Naive thymus-derived CD8-positive, alpha-beta T cell (primary cell): ENCODE data around the gene CLPSL2. TPM values are rescaled to one million over a fixed set of nuclear protein-coding genes. Genes with fewer than 3 reads are reported as not detected.

Experiments used
- ATAC-seq, 2 donors: fragments of 150-1000 bp; cut with Tn5 transposase in 1 of 2; sonication (Bioruptor Pico), chemical (Tn5 transposase) in 1 of 2; 1 replicate in 1 of 2; 2 replicates in 1 of 2; pipeline ENCODE4 v1.10.0; 2021; ENCODE audit warnings: mild to moderate bottlenecking in 2 of 2, moderate library complexity in 2 of 2
- POLR2A ChIA-PET: fragments of 350-600 bp; sonication (Branson Sonifier 250); formaldehyde crosslinking; loops from one replicate; lab custom pipeline; 2021; ENCODE audit warnings: antibody characterized with exemption; lab: Charles Lee
- DNase-seq, 10 donors: peaks; one replicate each; pipeline versions ENCODE4 v3.0.0 to v3.0.0-alpha.2; 2020 to 2022
- H3K27ac Mint-ChIP-seq, 10 donors: one replicate each; pipeline ENCODE4 v1.8.0; 2020 to 2022; ENCODE audit warnings: mild to moderate bottlenecking in 10 of 10, mixed read lengths in 10 of 10, moderate library complexity in 4 of 10, inconsistent platforms in 1 of 10
- H3K27me3 Mint-ChIP-seq, 5 donors: one replicate each; pipeline ENCODE4 v1.8.0; 2021 to 2022; ENCODE audit warnings: mixed read lengths in 5 of 5
- H3K36me3 Mint-ChIP-seq, 3 donors: one replicate each; pipeline ENCODE4 v1.8.0; 2020 to 2022; ENCODE audit warnings: mixed read lengths in 3 of 3, mild to moderate bottlenecking in 2 of 3, inconsistent platforms in 1 of 3
- H3K4me1 Mint-ChIP-seq, 4 donors: one replicate each; pipeline ENCODE4 v1.8.0; 2021 to 2022; ENCODE audit warnings: mixed read lengths in 4 of 4
- H3K4me3 Mint-ChIP-seq, 10 donors: one replicate each; pipeline ENCODE4 v1.8.0; 2020 to 2022; ENCODE audit warnings: mild to moderate bottlenecking in 10 of 10, mixed read lengths in 10 of 10, moderate library complexity in 6 of 10, inconsistent platforms in 1 of 10
- H3K9me3 Mint-ChIP-seq, 9 donors: one replicate each; pipeline ENCODE4 v1.8.0; 2020 to 2022; ENCODE audit warnings: mixed read lengths in 9 of 9, mild to moderate bottlenecking in 3 of 9, inconsistent platforms in 1 of 9, moderate library complexity in 1 of 9
- polyA plus RNA-seq, 3 donors: library from polyadenylated mRNA; unstranded; fragments of 300-500 nt; fragmentation: Illumina TruSeq; gene quantifications; one replicate each; pipeline ENCODE4 v1.2.3, GENCODE V29; 2021
- total RNA-seq, 8 experiments: library from RNA in 2 of 8; stranded (reverse) in 2 of 8; gene quantifications; one replicate each; pipeline ENCODE4 v1.2.3 and lab custom pipeline; 2021 to 2026

The CLPSL2 gene
- total and polyA plus RNA-seq, 5 experiments from 2014 or later: not detected

GRCh38 chr6:35751594-35751993 is 24.8 kb upstream of the CLPSL2 start:
- ATAC-seq: no peak
- H3K9me3 Mint-ChIP-seq: peaks cover 0 to 11% (median 6%) of the 10 kb centered on the region in 9 donors
- POLR2A ChIA-PET: no interaction called here
- peaks cover 0 to 10% (median 8%) of the 10 kb centered on the region in 3 donors for H3K36me3 Mint-ChIP-seq
- H3K4me1 Mint-ChIP-seq: peaks cover 0 to 3% (median 0%) of the 10 kb centered on the region in 4 donors
- H3K27ac Mint-ChIP-seq: no peak overlapping the region
- H3K27me3 Mint-ChIP-seq: peaks cover 0 to 2% (median 0%) of the 10 kb centered on the region in 5 donors
- DNase-seq: no peak
- no peak overlapping the region for H3K4me3 Mint-ChIP-seq

- POLR2A ChIA-PET: no interaction called here
- no peak for ATAC-seq
- Mint-ChIP-seq H3K27me3 (peaks cover 0 to 2% (median 0%) of the 10 kb centered on the region in 5 donors), H3K4me3 (no peak overlapping the region), H3K4me1 (peaks cover 0 to 3% (median 0%) of the 10 kb centered on the region in 4 donors), H3K27ac (no peak overlapping the region), H3K36me3 (peaks cover 0 to 10% (median 7%) of the 10 kb centered on the region in 3 donors), H3K9me3 (peaks cover 0 to 8% (median 6%) of the 10 kb centered on the region in 9 donors)
- DNase-seq: no peak
These were observed 24.1 kb upstream of the CLPSL2 start for GRCh38 chr6:35752330-35752729.

DNA sequence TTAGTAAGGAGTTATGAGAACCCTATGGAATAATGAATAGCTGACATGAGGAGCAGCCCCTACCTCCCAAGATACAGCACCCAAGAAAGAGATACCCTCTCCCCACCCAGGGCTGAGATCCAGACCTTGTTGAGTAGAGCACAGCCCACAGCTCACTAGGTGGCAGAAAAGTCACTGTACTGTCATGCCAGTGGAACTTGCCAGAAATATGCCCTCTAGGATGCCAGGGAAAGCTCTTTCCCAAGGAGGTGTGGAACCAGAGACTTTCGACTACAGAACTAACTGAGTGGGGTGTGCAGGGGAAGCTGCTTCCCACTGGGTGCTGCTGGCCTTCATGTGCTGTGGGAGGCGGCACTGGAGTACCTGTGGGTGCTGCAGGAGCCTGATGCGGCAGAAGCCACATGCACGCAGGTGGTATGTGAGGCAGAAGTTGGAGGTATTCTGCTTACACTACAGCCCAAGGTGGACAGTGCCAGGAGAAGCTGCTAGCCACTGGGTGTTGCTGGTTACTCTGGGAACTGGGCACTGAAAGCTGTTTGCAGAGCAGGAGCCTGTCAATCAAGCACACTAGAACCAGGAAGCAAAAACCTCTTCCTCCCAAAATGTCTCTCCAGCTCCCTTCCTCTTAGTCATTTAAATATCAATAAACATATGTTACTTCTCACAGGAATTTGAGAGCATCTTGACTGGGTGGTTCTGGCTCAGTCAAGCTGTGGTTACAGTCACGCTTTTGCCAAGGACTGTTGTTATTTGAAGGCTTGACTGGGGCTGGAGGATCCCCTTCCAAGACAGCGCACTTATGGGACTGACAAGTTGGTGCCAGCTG is 21.7 kb upstream of the CLPSL2 start:
- peaks cover 0 to 22% (median 11%) of the 10 kb centered on the region in 5 donors for H3K27me3 Mint-ChIP-seq
- no peak overlapping the region for H3K4me3 Mint-ChIP-seq
- H3K4me1 Mint-ChIP-seq: peaks cover 0 to 5% (median 3%) of the 10 kb centered on the region in 4 donors
- DNase-seq: no peak
- ATAC-seq: no peak
- POLR2A ChIA-PET: no interaction called here
- no peak overlapping the region for H3K27ac Mint-ChIP-seq
- H3K36me3 Mint-ChIP-seq: no peaks in the 10 kb centered on the region
- no peaks in the 10 kb centered on the region for H3K9me3 Mint-ChIP-seq

DNA sequence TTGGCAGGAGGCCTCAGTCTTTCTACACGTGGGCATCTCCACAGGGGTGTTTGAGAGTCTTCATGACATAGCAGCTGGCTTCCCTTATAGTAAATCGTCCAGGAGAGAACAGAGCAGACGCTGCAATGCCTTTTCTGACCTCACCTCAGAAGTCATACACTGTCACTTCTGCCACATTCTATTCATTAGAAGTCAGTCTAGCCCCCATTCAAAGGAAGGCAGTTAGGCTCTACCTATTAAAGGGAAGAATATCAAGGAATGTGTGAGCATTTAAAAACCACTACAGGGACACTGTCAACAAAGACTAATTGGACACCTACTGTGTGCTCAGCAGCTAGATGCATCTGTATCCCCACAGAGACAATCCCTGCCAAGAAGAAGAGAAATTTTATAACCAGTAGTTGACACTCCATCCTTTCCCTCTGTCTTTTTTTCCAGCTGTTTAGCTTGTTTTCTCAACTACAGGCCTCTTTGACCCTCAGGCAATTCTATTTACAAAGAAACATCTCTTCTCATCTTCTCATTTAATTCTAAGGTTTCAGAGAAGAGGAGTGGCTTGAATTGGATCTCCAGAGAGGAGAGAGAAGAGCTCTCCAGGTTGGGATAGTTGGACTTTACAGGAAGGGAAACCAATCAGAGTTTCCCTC is 21.0 kb upstream of the CLPSL2 start:
- ATAC-seq (no peak), DNase-seq (no peak)
- Mint-ChIP-seq H3K9me3 (no peaks in the 10 kb centered on the region), H3K4me3 (no peak overlapping the region), H3K4me1 (peaks cover 0 to 5% (median 3%) of the 10 kb centered on the region in 4 donors), H3K36me3 (no peaks in the 10 kb centered on the region), H3K27ac (no peak overlapping the region), H3K27me3 (peaks cover 3 to 29% (median 15%) of the 10 kb centered on the region in 5 donors)
- POLR2A ChIA-PET: no interaction called here

GRCh38 chr6:35757456-35758123 is 18.8 kb upstream of the CLPSL2 start:
- DNase-seq (no peak), ATAC-seq (no peak)
- peaks cover 8 to 51% (median 24%) of the 10 kb centered on the region in 5 donors for H3K27me3 Mint-ChIP-seq
- H3K9me3 Mint-ChIP-seq: no peaks in the 10 kb centered on the region
- no peaks in the 10 kb centered on the region for H3K36me3 Mint-ChIP-seq
- H3K4me1 Mint-ChIP-seq: peaks cover 0 to 5% (median 3%) of the 10 kb centered on the region in 4 donors
- H3K27ac Mint-ChIP-seq: no peak overlapping the region
- no peak overlapping the region for H3K4me3 Mint-ChIP-seq
- POLR2A ChIA-PET: no interaction called here

DNA sequence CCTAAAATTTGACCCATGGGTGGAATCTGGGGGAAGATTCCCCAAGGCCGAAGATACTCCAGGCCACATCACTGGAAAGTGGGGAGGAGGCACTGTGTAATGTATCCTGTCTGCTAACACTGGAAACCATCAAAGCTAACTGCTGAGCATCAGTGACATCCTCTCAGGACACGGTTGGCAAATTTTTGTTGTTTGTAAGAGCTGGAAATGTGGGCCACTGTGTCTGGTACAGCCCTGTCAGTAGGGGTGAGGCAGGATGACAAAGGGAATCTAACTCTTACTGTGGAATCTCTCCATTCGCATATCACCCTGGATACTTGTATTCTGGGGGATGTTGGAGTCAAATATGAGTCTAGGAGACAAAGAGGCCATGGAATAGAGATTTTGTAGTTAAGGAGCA is 17.0 kb upstream of the CLPSL2 start:
- H3K27me3 Mint-ChIP-seq: peaks cover 25 to 70% (median 40%) of the 10 kb centered on the region in 5 donors
- ATAC-seq: no peak
- no peak overlapping the region for H3K27ac Mint-ChIP-seq
- no peaks in the 10 kb centered on the region for H3K36me3 Mint-ChIP-seq
- no peak for DNase-seq
- no peaks in the 10 kb centered on the region for H3K9me3 Mint-ChIP-seq
- POLR2A ChIA-PET: no interaction called here
- H3K4me1 Mint-ChIP-seq: peaks cover 9 to 17% (median 12%) of the 10 kb centered on the region in 4 donors
- H3K4me3 Mint-ChIP-seq: no peak overlapping the region

DNA sequence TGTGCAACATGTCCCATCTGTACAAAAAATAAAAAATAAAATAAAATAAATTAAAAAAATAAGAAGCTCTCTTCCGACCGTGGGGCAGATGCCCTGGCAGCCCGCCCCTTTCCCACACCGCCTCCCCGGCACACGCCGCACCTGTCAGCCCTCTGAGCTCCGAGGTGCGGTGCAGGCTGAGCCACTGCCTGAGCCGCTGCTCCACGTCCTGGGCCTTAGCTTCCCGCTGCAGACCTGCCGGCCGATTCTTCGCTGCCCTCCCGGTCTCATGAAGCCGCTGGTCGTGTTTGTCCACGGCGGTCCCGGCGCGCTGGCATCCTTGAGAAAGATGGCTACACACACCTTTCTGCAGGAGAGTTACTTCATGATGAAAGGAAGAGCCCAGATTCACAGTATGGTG is 10.7 kb upstream of the CLPSL2 start:
- H3K9me3 Mint-ChIP-seq: no peaks in the 10 kb centered on the region
- no peak overlapping the region for H3K4me3 Mint-ChIP-seq
- H3K36me3 Mint-ChIP-seq: no peaks in the 10 kb centered on the region
- POLR2A ChIA-PET: interaction anchor here (0.5 kb wide), 1 partner anchor 225 kb away, joined by 3 read pairs; no protein-coding TSS in a partner anchor
- H3K4me1 Mint-ChIP-seq: peaks cover 9 to 14% (median 11%) of the 10 kb centered on the region in 4 donors
- no peak overlapping the region for H3K27ac Mint-ChIP-seq
- peaks cover 23 to 40% (median 27%) of the 10 kb centered on the region in 5 donors for H3K27me3 Mint-ChIP-seq
- ATAC-seq: no peak
- DNase-seq: no peak

- DNase-seq: no peak
These were observed 7.2 kb upstream of the CLPSL2 start for GRCh38 chr6:35769211-35769610.

GRCh38 chr6:35771343-35771627 is 5.1 kb upstream of the CLPSL2 start:
- no peak overlapping the region for H3K27ac Mint-ChIP-seq
- H3K27me3 Mint-ChIP-seq: peaks cover 8 to 18% (median 11%) of the 10 kb centered on the region in 5 donors
- no peak for DNase-seq
- ATAC-seq: no peak
- peaks cover 0 to 16% (median 1%) of the 10 kb centered on the region in 4 donors for H3K4me1 Mint-ChIP-seq
- H3K4me3 Mint-ChIP-seq: no peak overlapping the region
- POLR2A ChIA-PET: no interaction called here
- H3K36me3 Mint-ChIP-seq: no peaks in the 10 kb centered on the region
- no peaks in the 10 kb centered on the region for H3K9me3 Mint-ChIP-seq

More at GRCh38 chr6:35769211-35769610, 7.2 kb upstream of the CLPSL2 start:
- Mint-ChIP-seq H3K36me3 (no peaks in the 10 kb centered on the region), H3K4me3 (no peak overlapping the region), H3K27ac (no peak overlapping the region), H3K27me3 (peaks cover 3 to 8% (median 7%) of the 10 kb centered on the region in 5 donors), H3K9me3 (no peaks in the 10 kb centered on the region), H3K4me1 (peaks cover 1 to 14% (median 3%) of the 10 kb centered on the region in 4 donors)
- POLR2A ChIA-PET: no interaction called here
- no peak for ATAC-seq

DNA sequence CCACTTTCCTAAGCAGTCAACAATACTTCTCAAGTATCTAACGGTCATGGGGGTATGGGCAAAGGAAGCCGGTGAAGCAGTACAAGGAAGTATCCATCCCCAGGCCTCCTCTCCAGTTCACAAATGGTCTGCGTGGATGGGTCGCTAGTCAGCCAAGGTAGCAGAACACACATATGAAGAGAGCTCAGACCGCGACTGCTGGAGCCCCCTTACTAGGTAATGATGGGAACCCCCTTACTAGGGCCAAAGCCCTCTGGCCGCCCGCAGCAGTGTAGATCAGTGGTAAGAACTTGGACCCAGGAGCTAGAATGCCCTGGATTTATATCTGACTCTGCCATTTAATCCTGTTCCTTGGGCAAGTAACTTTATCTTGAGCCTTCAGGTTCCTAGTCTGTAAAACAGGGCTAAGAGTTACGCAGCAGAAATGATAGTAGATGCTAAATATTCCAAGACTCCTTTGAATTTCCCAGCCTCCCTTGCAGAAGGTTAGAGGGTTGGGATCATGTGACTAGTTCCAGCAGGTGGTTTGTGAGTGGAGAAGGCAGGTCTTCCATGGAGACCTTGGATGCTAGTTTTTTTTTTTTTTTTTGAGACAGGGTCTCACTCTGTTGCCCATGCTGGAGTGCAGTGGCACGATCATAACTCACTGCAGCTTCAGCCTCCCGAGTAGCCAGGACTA is 2.1 kb upstream of the CLPSL2 start:
- Mint-ChIP-seq H3K27me3 (peaks cover 15 to 39% (median 16%) of the 10 kb centered on the region in 5 donors), H3K4me1 (peaks cover 0 to 22% (median 12%) of the 10 kb centered on the region in 4 donors), H3K4me3 (no peak overlapping the region), H3K27ac (no peak overlapping the region), H3K36me3 (no peaks in the 10 kb centered on the region), H3K9me3 (no peaks in the 10 kb centered on the region)
- POLR2A ChIA-PET: no interaction called here
- ATAC-seq: no peak
- DNase-seq: no peak

DNA sequence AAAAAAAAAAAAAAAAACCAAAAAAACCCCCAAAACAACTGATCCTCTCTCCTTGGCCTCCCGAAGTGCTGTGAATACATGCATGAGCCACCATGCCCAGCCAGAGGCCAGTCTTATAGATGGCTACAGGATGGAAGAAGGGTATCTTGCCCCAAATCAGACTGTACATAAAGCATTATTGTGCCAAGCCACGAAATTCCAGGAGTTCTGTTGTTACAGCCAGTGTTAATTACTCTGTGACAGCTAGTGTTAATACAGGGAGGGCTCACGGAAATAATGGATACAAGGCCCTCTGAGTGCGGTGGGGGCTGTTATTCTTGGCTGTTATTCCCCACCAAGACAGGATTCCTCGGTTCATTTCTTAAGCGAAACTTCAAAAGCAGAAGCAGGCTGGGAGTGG is 1.4 kb upstream of the CLPSL2 start:
- H3K9me3 Mint-ChIP-seq: no peaks in the 10 kb centered on the region
- H3K4me3 Mint-ChIP-seq: peak overlapping the region in 1 of 10 donors; percentile 7
- H3K27ac Mint-ChIP-seq: no peak overlapping the region

GRCh38 chr6:35777356-35778102 is 1.1 kb downstream of the CLPSL2 start:
- POLR2A ChIA-PET: no interaction called here
- H3K27me3 Mint-ChIP-seq: peaks cover 18 to 58% (median 28%) of the 10 kb centered on the region in 5 donors
- peaks cover 0 to 13% (median 11%) of the 10 kb centered on the region in 4 donors for H3K4me1 Mint-ChIP-seq
- ATAC-seq (no peak), DNase-seq (no peak)
- H3K27ac Mint-ChIP-seq: peak overlapping the region in 1 of 10 donors; percentile 63
- no peaks in the 10 kb centered on the region for H3K36me3 Mint-ChIP-seq
- peaks cover 0 to 2% (median 0%) of the 10 kb centered on the region in 9 donors for H3K9me3 Mint-ChIP-seq
- peak overlapping the region; percentile 56 to 80 (median 71) for H3K4me3 Mint-ChIP-seq

More for the DNA sequence above, 1.4 kb upstream of the CLPSL2 start:
- DNase-seq: no peak
- no peak for ATAC-seq
- POLR2A ChIA-PET: no interaction called here
- Mint-ChIP-seq H3K4me1 (peaks cover 0 to 22% (median 13%) of the 10 kb centered on the region in 4 donors), H3K36me3 (no peaks in the 10 kb centered on the region), H3K27me3 (peaks cover 15 to 39% (median 18%) of the 10 kb centered on the region in 5 donors)
